ENCODE results near the gene PROB1.

DNA sequence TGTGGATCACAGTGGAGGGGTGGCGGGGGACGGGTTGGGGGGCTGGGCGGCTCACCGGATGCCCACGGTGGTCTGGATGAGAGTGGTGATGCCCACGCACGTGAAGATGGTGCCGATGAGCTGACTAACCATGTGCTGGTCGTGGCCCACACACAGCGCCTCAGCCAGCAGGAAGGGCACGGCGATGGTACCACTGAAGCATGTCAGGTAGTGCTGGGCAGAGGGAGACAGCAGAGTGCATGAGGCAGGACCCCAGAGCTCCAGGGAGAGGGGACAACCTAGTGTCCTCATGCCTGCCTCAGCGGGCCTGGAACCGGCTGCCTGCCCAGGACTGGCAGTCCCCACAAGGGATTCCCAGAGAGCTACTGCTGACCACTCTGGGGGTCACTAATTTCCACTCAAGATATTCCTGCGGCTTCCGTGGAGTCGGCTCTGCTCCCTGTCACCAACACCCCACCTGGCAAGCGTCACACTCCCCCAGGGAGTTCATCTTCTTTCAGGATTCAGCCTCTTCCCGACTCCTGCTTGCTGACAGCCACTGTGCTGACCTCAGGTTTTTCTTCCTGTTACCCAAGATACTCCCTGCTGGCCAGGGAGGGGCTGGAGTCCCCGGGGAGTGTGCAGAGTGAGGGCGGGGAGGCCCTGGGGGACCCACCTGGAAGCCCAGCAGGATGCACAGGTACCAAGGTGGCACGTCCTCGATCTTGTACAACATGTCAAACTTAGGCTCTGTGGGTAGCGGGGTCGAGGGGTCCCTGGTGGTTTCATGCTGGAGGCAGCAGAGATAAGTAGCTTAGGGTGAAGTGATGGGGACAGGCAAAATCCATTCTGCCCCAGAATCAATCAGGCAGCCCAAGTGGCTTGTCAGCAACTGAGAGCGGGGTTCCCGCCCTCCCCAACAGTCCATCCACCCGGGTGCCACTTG lies 12.8 kb downstream of the PROB1 start:
- TF ChIP-seq, protein P1, sequence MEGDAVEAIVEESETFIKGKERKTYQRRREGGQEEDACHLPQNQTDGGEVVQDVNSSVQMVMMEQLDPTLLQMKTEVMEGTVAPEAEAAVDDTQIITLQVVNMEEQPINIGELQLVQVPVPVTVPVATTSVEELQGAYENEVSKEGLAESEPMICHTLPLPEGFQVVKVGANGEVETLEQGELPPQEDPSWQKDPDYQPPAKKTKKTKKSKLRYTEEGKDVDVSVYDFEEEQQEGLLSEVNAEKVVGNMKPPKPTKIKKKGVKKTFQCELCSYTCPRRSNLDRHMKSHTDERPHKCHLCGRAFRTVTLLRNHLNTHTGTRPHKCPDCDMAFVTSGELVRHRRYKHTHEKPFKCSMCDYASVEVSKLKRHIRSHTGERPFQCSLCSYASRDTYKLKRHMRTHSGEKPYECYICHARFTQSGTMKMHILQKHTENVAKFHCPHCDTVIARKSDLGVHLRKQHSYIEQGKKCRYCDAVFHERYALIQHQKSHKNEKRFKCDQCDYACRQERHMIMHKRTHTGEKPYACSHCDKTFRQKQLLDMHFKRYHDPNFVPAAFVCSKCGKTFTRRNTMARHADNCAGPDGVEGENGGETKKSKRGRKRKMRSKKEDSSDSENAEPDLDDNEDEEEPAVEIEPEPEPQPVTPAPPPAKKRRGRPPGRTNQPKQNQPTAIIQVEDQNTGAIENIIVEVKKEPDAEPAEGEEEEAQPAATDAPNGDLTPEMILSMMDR (optimal IDR thresholded peaks at IDR 0.05 in 1 of 3, IDR thresholded peaks at IDR 0.05 in 1 of 3, conservative IDR thresholded peaks at IDR 0.05 in 1 of 3; ENCODE audit: extremely low read depth in 1 of 3, insufficient read depth in 2 of 3, low read length in 3 of 3): no peak
- TF ChIP-seq EZH2 (IDR thresholded peaks at IDR 0.05; ENCODE audit: low read length): no peak
